Umbilical cord (tissue), 2 donors: ENCODE results near the gene CCDC47. TPM values are rescaled to one million over a fixed set of nuclear protein-coding genes. Genes with fewer than 3 reads are reported as not detected.

Source experiments
- DNase-seq: peaks from one replicate; pipeline ENCODE4 v3.0.0-alpha.2; 2015; ENCODE audit warnings: low spot score
- total RNA-seq: library from RNA; depleted of rRNA; stranded (reverse); fragments of >200 nt; gene quantifications from one replicate; pipeline ENCODE4 v1.2.3, GENCODE V29; 2014; ENCODE audit warnings: low replicate concordance; ENCODE audit not compliant: insufficient read depth

CCDC47 gene
- total RNA-seq, 1 donor from 2014 or later, result 58.5 TPM

DNA sequence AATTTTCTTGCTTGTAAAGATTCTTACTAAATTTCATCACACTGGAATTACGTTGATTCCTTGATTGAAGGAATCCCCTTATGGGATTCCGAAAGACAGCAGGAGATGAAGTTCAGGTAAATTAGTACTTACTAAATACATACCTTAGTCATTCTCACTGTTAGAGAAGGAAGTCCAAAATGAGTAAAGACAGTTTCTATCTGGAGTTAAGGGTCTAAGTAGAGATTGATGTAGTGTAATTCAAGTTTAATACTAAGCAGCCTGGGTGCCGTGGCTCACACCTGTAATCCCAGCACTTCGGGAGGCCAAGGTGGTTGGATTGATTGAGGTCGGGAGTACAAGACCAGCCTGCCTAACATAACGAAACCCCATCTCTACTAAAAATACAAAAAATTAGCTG is 10.1 kb upstream of the CCDC47 start:
- no peak for DNase-seq

DNA sequence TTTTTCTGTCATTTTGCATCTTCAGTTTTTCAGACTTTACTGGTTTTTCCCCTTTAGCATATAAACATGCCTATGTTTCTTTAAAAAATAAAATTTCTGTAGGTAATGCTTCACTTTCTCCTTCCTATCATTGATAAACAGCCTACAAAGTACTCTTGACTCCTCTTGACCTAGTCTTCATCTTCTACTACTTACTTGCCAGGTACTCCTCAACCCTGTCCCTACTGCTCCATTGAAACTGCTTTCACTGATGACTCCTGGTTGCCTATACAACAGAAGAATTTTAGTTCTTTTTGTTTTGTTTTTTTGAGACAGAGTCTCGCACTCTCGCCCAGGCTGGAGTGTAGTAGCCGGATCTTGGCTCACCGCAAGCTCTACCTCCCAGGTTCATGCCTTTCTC is 7.5 kb upstream of the CCDC47 start:
- no peak for DNase-seq

DNA sequence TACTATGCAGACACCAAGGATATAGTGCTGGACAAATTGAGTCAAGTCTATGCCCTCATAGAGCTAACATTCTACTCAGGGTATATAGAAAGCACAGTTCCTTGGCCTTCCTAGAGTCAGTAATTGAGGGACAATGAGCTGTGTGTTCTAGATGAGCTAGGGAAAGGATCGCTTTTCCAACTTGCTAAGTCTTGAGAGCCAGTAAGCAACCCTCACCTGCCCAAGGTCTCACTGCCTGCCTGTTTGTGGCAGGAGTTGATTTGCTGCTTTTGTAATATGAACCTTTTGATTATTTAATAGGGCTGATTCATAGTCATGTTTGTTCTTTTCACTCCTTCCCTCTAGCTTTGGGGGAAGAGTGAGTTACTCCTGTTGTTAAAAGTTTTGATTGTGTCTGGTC is 7.1 kb upstream of the CCDC47 start:
- DNase-seq, result no peak

DNA sequence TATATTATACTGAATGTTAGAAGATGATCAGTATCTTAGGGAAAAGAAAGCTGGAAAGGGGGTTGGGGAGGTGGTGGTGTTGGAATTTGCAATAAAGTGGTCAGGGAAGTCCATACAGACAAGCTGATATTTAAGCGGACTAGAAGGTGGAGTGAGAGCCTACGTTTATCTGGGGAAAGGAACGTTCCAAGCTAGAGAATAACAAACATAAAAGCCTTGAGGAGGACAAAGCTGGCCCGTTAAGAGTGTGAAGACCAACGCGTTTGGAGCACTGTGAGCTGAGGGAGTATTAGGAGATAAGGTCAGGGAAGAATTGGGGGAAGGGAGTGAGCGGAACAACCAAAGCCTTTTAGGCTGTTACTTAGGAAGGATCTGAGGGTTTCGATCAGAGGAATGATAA is 2.0 kb upstream of the CCDC47 start:
- no peak for DNase-seq

DNA sequence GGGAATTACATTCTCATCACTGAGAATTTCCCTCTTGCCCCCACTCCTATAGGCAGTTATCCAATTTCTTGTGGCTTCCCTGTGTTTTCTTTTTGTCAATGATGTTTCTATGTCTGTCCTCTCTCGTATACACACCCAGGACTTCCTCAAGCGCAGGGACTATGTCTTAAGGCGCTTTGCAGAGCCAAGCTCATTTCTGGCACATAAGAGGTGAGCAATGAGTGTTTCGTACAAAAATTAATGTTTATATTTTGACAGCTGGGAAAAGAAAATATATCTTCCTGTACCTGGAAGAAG is 1.5 kb upstream of the CCDC47 start:
- peak; percentile 16 for DNase-seq

DNA sequence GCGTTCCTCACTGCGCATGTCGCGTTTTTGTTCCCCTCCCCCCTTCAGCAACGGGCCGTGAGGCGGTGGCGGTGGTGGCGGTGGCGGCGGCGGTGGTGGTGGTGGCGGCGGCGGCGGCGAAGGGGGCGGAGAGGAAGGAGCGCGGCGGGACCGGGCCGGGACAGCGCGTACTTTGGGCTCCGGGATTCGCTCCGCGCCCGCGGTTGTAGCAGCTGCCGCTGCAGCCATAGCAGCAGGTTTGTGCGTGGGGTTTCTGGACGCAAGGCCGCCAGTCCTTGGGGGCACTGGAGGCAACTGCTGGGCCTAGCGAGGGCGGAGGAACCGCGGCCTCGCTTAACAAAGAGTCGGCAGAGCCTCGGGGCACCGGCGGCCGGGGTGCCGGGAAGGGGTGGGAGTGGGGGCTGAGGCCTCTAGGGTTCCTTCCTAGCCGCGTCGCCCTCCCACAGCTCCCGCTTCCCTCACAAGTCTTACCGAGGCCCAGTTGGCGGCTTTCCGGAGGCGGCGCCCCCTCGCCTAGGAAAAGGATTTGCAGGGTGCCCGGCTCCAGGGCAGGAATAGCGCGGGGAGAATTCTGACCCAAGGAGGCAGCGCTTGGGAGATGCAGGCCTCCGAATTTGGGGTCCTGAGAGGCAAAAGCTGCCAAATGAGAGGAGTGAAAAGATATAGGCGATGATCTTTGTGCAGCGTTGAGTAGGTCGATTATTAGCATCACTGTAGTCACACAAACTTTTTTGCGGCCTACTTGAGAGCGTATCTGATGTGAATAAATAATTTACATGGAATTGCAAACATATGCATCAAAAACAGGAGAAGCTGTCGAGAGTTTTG is 958 bp upstream of the CCDC47 start, which contains the start of gene DDX42:
DDX42 (plus strand) TSS at position 30 of the 828 bp plus-strand sequence. CDS start 12,880 bp downstream, outside the sequence.
- peak; percentile 59 for DNase-seq

DNA sequence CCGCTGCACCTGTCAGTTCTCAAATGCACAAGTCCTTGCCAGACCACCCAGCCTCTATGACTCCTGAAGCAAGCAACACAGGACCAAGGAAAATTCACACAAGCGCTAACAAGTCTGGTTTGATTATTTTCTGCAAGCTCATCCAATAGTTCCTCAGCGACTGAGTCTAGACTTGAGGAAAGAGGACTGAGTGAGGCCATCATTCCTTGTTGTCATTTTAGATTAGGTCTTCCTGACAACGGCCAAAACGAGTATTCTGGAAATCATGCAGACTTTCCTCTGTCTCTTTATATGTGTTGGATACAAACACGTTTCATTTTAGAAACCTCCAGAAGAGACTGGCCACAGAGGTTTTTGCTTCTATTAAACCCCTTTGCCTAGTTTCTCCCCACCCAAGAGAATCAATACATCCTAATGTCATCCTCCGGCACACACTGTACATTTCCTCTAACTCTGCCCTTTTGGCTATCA is 561 bp downstream of the CCDC47 start:
- peak; percentile 44 for DNase-seq

DNA sequence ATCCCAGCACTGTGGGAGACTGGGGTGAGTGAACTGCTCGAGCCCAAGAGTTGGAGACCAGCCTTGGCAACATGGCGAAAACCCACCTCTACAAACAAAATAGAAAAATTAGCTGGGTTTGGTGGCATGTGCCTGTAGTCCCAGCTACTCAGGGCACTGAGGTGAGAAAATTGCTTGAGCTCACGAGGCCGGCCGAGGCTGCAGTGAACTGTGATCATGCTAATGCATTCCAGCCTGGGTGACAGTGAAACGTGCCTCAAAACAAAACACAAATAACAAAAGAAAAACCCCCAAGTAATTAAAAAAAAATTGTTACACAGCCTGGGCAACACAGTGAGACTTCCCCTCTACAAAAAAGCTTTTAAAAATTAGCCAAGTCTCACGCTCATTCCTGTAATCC is 5.0 kb downstream of the CCDC47 start:
- DNase-seq, result no peak

DNA sequence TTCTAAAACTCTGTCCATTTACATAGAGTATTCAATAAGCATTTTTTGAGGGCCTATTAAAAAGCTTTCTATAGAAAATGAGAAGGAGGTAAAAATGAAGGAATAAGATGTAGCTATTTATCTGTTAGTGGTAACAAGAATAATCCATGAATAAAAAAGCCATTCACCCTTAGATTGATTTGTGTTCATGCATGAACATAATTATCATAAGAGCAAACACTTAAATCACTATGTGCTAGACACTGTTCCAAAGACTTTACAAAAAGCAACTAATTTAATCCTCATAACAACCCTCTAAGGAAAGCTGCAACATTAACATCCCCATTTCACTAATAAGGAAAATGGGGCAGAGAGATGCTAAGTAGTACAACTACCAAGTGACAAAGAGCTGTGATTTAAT is 6.6 kb downstream of the CCDC47 start:
- no peak for DNase-seq

DNA sequence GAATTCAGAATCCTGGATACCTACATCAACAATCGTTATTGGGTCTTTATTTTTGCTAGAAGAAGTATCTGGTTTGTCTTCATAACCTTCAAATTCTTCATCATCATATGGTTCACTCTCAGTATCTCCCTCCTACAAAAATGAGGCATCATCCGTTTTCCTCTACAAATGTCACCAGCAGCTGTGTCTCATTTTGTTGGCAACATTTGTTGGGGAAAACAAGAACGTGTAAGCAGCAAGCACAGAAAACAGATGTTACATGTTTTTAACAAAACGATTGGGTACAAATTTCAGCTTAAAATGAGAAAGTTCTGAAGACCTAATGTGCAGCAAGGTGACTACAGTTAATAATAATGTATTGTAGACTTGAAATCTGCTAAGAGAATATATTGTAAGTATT is 8.7 kb downstream of the CCDC47 start:
- no peak for DNase-seq

DNA sequence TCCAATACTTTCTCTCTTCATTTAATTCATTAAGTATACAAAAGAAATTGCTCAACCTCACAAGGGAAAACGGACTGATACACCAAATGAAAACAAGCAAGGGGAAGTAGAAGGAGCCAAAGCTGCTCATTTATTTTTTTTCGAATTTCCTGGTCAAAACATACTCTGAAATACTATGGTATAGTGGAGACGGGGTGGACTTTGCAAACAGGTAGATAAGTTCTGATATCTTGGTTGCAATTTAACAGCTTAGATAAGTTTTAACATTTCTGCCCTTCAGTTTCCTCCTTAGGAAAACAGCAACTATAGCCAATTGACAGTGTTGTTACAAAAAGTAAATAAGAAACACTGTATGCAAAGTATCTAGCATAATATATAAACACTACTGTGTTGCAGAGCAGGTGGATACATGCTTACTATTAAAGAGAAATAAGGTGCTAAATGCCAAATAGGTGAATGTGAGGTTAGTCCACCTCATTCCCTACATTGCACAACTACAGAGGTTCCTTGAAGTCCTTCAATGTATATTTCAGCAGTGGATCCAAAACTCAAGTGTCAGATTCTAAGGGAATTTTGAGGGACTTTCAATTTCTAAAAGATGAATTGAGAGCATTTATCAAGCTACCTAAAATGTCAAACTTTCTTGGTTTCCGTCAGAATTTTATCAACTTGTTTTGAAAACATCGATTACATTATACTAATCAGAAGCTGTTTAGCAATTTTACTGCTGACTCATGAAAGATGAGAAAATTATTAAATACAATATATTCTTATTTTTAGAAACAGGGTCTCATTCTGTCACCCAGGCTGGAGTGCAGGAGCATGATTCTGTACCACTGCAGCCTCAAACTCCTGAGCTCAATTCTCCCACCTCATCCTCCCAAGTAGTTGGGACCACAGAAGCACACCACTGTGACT is 11.0 kb downstream of the CCDC47 start:
- DNase-seq, result no peak

DNA sequence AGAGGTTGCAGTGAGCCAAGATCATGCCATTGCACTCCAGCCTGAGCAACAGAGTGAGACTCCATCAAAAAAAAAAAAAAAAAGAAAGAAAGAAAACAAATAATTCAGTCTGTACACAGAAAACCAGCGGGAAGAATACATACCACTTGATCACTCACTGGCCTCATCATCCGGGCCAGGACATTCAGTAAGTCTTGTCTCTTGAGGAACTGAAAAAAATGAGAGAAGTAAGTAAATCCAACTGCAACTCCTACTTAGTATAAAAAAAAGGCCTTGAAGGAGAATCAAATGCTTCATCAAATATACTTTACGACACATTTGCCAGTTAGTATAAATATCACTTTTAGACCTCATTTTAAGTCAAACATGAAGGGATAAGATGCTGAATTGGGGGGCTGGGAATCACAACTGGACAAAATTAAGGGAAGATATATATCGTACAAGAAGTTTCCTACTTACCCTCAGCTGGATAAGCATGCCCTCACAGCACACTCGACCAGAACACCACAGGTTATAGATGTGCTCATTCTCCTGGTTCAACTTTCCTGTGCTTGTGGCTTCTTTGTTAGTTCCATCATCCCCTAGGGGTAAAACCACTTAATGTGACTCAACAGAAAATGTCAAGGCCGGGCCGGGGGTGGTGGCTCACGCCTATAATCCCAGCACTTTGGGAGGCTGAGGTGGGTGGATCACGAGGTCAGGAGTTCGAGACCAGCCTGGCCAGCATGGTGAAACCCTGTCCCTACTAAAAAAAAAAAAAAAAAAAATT is 12.4 kb downstream of the CCDC47 start:
- no peak for DNase-seq

DNA sequence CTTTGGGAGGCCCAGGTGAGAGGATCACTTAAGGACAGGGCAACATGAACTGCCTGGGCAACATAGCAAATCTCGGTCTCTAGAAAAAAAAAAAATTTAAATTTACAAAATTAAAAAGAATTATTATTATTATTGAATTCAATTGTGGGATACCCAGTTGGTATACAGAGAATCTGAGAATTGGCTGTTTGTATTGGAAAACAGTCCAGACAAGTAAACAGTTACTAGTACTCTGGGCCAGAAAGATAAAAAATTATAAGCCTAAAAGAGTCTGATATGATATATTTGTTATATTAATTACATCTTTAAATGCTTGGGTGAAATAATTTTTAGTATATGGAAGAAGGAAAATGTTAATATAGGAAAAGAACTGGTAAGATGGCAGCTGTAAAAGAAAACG is 15.0 kb downstream of the CCDC47 start:
- no peak for DNase-seq

DNA sequence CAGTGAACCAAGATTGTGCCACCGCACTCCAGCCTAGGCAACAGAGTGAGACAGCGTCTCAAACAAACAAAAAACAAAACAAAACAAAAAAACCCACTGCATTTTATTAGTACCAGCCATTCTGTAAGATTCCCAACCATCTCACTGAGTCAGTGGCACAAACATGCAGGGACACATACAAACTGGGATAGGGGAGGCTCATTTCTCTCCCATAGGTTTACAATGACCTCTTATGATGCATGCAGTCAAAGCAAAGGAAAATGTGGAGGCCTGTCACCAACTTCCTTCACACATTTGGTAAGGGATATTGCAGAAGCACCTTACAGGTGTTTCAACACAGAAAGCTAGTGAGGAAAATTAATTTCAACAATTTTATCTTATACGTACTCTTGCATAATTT is 19.4 kb downstream of the CCDC47 start:
- no peak for DNase-seq

DNA sequence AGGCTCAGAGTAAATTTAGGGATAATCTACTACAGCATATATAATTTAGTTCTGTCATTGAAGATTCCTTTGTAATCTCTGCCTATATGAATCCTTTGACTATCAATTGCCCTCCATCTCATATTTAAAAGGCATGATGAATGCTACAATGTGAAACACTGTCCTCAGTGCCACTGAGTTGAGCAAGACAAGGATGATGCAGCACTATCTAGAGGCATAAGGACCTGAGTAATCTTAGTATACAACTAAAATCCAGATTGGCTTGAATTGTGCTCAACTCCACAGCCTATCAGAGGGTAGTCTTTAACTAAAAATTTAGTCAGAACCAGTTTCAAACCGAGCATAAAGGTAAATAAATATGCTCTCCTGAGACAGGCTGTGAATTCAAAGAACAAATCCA is 20.2 kb downstream of the CCDC47 start:
- no peak for DNase-seq

DNA sequence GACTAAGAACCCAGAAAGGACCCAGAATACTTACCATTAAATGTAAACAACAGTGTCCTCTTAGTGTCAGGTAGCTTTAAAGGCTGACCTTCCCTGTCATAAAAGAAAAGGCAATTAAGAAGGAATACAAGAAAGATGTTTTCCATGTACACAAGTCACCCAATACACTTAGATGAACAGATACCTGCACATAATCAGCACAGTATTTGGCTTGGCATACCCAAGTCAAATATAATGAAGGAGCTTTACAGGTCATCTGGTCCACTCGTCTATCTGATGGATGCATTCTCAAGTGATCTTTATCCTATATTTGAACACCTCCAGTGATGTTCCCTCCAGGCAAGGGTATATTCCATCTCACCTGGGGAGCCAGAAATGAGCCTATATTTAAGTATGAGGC is 20.7 kb downstream of the CCDC47 start:
- no peak for DNase-seq

DNA sequence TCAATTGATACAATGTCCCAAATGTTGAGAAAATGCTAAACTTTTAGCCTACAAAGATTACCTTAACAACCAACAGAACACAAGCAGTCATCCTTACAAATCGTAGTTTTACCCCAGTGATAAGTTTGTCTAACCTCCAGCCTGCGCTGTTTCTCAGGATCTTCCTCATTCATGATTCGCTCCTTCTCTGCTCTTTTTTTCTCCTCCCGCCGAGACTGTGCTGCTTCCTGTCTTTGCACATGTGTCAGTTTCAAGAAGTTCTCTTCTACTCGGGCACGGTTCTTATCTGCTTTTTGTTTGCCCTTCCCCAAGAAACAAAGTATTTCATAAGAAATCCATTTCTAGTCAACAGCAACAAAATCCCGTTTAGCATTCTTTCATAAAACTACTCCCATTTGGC is 21.6 kb downstream of the CCDC47 start:
- DNase-seq, result peak; percentile 14

DNA sequence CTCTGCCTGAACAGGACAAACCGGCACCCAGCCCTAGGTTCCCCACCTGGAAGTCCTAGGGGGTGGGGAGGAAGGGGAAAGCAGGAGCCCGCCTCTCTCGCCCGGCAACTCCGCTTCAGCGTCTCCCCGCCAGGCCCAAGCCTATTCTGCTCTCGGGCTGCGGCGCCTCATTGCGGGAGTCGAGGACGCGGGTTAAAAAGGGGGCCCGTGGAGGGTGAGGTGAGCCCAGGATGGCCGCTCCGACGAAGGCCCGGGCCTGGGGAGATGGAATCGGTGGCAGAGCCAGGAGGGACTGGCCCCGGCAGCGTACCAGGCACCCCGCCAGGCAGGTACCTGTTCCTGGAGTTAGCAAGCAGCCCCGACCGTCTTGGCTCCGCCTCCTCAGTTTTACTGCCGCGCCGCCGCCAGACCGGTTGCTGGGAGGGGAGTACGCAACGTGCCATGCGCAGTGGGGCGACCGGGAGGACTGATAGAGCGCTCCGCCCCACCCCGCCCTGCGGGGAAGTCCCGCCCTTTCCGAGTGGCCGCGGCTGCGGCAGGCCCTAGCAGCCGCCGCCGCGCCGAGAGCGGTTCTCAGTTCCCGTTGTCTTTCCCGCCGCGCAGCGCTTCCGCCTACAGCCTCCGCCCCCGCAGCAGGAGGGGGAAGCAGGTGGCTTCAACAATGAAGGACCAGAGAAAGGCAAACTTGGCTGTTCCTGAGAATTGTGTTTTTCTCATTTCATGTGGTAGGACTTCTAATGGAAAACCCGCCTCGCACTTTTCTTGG is 31.8 kb downstream of the CCDC47 start, which contains the start of gene STRADA:
STRADA (minus strand) TSS at position 392 of the 766 bp plus-strand sequence. CDS start 13,430 bp downstream, outside the sequence.
- peak; percentile 99 for DNase-seq

DNA sequence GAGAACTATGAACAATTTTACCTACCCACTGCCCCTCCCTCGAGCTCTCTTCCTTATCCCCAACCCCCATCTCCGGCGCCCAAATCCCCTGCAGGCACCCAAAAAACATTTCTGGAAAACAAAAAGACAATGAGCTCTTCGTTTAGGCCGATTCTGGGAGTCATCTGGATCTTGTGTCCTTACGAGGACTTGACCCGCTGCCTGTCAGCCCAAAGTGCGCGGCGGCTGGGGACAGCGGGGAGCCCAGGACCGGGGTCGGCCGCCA is 32.3 kb downstream of the CCDC47 start:
- DNase-seq, result no peak

DNA sequence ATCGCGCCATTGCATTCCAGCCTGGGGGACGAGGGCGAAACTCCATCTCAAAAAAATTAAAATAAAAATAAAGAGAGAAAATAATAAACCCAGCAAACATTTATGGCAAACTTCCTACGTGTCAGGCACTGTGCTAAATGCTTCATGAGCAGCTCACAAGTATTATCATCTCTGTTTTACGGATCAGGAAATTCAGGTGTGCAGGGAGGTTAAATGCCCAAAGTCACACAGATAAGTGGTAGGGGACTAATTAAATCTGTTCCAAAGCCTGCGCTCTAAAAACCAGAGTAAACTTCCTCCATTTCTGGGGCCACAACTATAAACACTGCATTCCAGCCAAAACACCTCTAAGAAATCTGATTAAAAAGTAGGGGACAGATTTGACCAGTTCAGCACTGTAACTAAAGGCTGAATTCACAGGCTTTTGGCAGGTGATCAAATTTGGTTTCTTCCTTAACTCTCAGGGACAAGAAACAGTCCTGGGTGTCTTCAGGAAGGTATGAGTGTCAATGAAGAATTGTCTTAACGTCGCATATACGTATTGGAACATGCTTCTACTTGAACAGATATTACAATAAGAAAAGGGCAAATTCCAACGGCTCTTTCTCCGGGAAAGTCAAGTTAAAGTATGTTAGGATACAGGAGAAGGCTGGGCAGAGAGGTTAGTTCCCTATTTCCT is 32.8 kb downstream of the CCDC47 start:
- DNase-seq, result peak; percentile 30

DNA sequence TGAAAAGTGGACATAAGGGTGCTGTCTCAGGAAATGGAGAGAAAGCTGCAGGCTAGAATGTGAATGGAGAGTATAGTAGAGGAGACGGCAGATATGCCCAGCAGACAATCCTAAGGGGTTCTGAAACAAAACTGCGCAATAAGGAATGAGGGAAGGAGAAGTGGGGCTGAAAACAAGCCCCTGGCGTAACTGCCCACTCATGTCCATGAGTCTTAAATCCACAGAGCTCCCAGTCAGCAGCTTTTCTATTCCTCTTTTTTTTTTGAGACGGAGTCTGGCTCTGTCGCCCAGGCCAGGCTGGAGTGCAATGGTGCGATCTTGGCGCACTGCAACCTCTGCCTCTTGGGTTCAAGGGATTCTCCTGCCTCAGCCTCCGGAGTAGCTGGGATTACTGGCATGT is 37.7 kb downstream of the CCDC47 start:
- no peak for DNase-seq
